ENCODE results near the gene ETHE1.

ETHE1 gene

DNA sequence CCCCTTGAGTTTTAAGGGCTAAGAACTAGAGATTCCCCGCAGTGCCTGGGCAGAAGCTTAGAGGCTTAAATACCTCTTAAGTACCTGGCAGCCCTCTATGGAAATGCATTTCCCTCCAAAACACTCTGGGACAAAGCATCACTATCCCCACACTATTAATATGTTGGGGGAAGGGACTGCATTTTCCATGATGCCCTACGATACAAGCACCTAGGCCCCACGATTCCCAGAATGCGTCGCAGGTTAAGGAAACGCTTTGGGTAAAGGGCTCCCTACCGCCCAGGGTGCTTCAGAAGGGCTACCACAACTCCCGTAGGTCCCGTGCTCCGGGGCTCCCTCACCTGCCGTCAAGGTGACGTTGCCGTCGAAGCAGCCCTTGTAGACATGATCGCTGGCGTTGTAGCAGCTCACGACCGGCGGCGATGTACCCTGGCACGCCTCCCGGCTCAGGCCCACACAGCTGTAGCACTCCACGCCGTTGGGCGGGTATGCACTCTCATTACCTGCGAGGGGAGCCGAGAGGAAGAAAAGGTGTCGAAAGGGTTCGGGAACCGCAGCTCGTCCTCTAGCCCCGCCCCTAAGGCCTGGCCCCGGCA, 64.1 kb downstream of the ETHE1 start:
- no peak for DNase-seq

- no peak for DNase-seq
These were observed 64.6 kb downstream of the ETHE1 start for GRCh38 chr19:43462383-43462782.

DNA sequence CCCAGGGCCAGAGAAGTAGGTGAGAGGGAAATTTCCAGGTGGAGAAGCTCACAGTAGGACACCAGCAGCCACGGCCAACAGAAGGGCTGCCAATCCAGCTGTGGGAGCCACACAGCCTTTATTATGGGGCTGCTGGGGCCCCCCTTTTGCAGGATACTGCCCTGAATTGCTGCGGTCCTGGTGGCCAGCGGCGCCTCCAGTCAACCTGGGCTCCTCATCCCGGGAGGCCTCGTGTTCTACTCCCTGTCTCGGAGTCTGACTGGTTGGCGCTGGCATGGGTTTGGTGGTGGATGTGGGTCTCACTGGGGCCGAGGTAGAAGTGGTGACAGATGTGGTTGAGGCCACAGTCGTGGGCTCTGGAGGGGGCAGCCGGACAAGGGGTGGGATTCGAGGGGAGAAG, 65.7 kb downstream of the ETHE1 start:
- no peak for DNase-seq

GRCh38 chr19:43460362-43461016, 66.5 kb downstream of the ETHE1 start:
- no peak for DNase-seq

- no peak for DNase-seq
These were observed 69.2 kb downstream of the ETHE1 start for GRCh38 chr19:43457809-43458208.
